ENCODE measurements around the gene RUBCNL.

GRCh38 chr13:46403851-46404732 is 17.0 kb upstream of the RUBCNL start:
- no peak for TF ChIP-seq TAF1 (IDR thresholded peaks at IDR 0.05; ENCODE audit: low read depth, low read length)
- TF ChIP-seq POLR2AphosphoS5 (IDR thresholded peaks at IDR 0.05; ENCODE audit: low read depth, low read length): no peak
- no peak for TF ChIP-seq POLR2A (IDR thresholded peaks at IDR 0.05; ENCODE audit: low read depth, low read length)
- no peak for TF ChIP-seq PAX5 (IDR thresholded peaks at IDR 0.05; ENCODE audit: insufficient read depth, low read length, severe bottlenecking)
- no peak for TF ChIP-seq SPI1 (IDR thresholded peaks at IDR 0.05; ENCODE audit: low read depth, low read length)

Measured in GM12891 (cell line).